Left forelimb (tissue), 1 donor: Measurements from ENCODE around the gene THAP4.

Experiments used
- DNase-seq: peaks from one replicate; pipeline ENCODE4 v3.0.0-alpha.2; 2018; ENCODE audit warnings: low spot score

Gene THAP4

GRCh38 chr2:241546771-241547498, 90.0 kb downstream of the THAP4 start:
- no peak for DNase-seq

GRCh38 chr2:241545523-241546473, 91.2 kb downstream of the THAP4 start:
- DNase-seq = no peak

DNA sequence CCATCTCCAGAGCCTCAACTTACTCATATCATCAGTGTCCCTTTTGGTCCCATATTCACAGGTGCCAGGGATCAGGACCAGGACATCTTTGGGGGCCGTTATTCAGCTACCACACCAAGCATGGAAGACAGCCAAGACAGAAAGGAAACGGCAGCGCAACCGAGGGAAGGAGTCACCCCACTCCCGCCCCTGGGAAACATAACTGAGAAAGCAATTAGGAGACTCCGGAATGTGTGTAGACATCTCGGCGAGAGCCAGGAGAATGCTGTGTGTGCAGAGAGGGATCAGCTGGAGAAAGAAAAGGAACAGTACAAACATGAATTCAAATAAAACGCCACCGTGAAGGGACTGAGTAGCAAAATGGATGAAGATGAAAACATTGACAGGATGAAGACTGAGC, 91.9 kb downstream of the THAP4 start:
- no peak for DNase-seq

DNA sequence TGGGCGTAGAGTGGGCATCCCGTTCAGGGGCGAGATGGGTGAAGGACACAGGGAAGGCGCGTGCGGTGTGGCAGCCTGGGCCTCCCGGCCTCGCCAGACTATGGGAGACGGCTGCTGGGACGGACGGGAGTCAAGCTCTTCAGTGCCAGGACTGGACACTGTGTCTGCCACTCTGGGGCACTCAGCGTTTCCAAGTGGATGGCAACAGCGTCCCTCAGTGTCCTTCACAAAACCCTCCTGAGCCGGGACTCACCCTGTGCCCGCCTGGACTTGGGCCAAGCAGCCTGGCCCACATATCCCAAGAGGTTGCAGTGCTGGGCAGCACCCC, 94.7 kb downstream of the THAP4 start:
- DNase-seq = no peak

DNA sequence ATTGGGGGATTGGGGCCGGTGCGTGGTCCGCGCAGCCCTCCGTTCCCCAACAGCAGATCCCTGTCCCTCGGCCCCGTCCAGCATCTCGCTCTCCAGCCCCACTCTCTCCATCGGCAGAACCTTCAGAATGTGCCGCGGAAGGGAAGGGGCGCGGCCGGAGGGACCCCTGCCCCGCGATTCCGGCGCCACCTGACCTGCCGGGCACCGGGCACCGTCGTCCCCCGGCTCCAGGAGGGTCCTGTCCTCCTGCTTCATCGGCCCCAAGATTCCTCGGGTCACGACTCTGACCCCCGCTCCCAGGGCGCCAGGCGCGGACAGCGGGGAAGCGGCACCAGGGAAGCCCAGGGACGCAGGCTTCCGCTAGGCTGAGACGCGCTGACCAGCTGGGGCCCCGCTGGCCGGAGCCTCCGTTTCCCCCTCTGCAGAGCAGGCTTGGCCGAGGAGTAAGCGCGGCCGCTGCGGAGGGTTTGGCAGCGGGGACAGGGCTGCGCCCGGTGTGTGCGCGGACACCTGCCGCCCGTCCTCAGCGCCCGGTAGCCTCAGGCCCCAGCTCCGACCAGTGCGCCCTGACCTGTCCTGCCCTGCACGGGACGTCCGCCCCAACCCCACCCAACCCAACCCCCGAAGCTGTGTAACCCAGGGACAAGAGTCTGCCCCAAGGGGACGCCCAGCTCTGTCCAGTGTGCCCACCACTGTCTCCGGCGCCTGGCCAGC, 95.2 kb downstream of the THAP4 start:
- DNase-seq = no peak

DNA sequence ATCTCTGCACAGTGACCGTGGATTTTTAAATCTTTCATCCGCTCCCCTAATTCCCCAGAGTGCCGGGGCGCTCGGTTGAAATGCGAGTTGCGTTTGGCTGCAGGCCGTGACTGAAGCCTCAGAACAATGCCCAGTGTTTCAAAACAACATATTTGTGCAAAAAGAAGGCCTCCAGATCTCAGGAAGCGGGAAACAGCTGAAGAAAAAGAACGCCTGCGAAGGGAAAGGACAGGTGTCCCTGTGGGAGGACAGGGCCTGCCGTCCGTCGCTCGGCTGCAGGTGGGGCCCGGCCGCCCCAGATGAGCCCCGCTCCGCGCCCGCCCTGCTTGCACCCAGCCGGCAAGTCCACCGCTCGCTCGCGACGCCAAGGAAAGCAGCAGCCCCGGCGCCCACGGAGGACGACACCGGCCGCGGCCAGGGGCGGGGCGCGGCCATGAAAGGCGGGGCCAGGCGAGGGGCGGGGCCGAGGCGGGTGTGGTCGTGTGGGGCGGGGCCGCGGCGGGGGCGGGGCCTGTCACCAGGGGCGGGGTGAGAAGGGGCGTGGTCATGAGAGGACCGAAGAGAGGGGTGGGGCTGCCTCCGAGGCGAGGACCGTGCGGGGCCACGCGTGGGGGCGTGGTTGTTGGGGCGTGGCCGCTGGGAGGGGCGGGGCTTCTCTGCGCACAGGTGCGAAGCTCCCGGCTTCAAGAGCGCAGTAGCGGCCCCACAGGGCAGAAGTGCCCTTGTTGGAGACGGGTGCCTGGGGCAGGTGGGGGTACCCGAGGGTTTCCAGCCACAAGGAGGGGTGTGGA, 96.0 kb downstream of the THAP4 start:
- peak; percentile 81 for DNase-seq

- DNase-seq = no peak
These were observed 96.6 kb downstream of the THAP4 start for GRCh38 chr2:241540401-241540770.

DNA sequence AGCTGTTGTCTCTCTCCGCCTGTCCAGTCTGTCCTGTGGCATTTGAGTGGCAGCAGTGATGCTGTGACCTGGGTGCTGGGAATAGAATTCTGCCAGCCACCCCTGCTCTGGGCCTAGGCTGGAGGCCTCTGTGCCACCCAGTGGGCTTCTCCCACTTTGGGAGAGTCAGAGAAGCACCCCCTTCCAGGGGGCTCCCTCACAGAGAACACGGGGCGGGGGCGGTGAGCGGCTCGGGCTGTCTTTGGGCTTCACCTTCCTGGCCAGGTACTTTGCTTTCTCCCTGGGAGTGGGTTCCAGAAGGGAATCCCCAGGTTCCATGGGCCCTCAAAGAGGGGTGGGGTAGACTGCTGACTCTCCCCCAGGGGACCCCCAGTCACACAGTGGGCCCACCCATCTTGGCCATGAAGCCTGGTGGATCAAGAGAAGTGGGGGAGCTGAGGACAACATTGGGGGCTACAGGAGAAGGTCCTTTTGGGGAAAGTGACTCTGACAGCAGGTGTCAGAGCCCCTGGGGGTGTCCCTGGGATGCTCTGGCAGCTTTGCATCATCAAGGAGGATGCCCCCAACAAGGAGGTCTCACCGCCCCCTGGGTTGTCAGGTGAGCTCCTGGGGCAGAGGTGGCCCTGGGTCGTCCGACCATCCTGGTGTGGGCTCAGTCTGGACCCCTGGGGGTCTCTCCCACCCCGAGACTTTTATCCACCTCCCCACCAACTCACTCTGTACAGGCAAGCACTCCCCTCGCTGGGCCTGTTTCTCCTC, 97.2 kb downstream of the THAP4 start:
- DNase-seq = no peak

DNA sequence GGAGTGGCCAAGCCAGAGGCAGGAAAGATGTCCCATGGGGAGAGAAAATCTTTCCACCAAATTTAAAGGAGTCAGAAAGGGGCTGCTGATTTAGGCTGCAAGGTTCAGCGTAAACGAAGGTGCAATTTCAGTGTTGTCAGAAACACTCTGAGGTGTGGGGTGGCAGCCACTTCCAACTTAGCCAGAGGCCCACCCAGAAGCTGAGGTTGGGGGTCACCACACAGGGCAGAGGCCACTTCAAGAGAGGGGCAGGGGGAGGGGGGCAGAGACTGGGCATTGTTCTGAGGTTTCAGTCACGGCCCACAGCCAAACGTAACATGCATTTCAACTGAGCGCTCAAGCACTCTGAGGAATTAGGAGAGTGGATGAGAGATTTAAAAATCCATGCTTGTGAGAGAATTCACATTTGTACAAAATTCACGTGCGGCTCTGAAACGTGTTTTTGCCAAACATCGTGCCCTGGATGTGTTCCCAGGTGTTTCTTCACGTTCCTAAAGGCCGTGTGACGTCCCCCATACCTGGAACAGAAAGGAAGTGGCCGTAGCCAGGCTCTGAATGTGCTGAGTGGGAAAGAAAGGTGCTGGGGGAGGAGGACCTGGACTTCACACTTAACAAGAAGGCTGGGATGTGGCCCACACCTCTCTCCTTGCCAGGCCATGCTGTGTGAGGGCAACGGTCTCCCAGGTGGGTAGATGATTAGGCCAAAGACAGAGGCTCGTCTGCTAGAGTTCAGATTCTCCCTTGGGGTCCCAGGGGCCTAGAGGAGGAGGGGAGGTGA, 97.9 kb downstream of the THAP4 start:
- no peak for DNase-seq

- no peak for DNase-seq
These were observed 100.9 kb downstream of the THAP4 start for GRCh38 chr2:241535871-241536655.

GRCh38 chr2:241534701-241535375, 102.1 kb downstream of the THAP4 start:
- no peak for DNase-seq
